ENCODE results near the gene AKAP9.
"Not testable (repeated sequence)": the region's sequence is repeated elsewhere in the genome, so short reads cannot be mapped to it uniquely, and the experiment has no call there.

Gene AKAP9

DNA sequence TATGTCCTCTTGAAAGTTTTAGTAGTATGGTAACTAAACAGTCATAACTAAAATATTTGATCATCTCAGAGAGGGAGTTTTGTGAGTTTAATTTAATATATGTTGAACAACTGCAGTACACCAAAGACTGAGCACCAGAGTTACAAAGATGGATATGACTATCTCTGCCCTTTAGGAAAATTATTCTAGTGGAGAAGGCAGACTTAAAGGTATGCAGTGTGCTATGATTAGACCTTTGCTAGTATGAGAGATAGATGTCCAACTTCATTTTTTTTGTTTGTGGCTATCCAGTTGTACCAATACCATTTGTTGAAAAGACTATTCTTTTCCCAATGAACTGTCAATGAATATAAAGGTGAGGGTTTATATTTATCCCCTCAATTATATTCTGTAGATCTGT, 33.4 kb downstream of the AKAP9 start:
- Histone ChIP-seq H3K36me3 (ENCODE audit: control insufficient read depth in 4 of 4, insufficient read depth in 4 of 4, low read length in 3 of 4) (peaks cover 2 to 18% (median 4%) of the 10 kb centered on the region in 4 experiments), H3K4me1 (ENCODE audit: control extremely low read depth in 1 of 4, control insufficient read depth in 4 of 4, insufficient read depth in 4 of 4, low read length in 3 of 4) (no peaks in the 10 kb centered on the region), H3K27ac (ENCODE audit: insufficient read depth in 1 of 2, low read depth in 1 of 2, low read length in 2 of 2, poor library complexity in 1 of 2, severe bottlenecking in 2 of 2) (no peak overlapping the region), H3K9me3 (ENCODE audit: control extremely low read depth in 1 of 5, control insufficient read depth in 4 of 5, insufficient read depth in 2 of 5, low read depth in 1 of 5, low read length in 4 of 5) (no peaks in the 10 kb centered on the region), H3K27me3 (replicated peaks in 2 of 5; ENCODE audit: control insufficient read depth in 4 of 5, insufficient read depth in 5 of 5, low read length in 4 of 5) (no peaks in the 10 kb centered on the region), H3K4me3 (ENCODE audit: control insufficient read depth in 1 of 7, extremely low read depth in 1 of 7, insufficient read depth in 4 of 7, low read depth in 2 of 7, low read length in 6 of 7) (no peak overlapping the region)
- POLR2A ChIA-PET, result no interaction called here
- CTCF ChIA-PET, result no interaction called here
- no peak for DNase-seq

DNA sequence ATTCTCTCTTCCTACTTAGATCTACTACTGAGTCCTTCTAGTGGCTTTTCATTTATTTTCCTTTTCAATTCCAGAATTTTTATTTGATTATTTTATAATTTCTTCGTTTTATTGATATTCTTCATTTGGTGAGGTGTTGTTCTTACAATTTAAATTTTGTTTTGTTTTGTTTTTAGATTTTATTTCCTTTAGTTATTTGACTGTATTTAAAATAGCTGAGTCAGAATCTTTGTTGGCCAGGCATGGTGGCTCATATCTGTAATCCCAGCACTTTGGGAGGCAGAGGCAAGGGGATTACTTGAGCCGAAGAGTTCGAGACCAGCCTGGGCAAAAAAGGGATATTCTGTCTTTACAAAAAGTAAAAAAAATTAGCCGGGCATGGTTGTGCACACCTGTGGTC, 36.1 kb downstream of the AKAP9 start:
- CTCF ChIA-PET, result interaction anchor here (0.6 to 1.0 kb wide), 2 partner anchors 147 to 169 kb away, joined by 3 read pairs; no protein-coding TSS in a partner anchor

DNA sequence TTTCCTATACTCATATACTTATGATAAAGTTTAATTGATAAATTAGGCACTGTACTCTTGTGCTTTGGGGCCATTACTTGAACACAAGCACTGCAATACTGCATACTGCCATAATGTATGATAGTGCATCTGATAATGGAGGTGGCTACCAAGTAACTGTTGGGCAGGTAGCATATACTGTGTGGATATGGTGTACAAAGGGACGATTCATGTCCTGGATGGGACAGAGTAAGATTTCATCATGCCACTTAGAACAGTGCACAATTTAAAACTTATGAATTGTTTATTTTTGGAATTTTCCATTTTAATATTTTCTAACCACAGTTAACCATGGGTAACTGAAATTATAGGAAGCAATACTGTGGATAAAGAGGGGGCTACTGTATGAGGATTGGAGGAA, 38.9 kb downstream of the AKAP9 start:
- Histone ChIP-seq H3K4me1 (ENCODE audit: control extremely low read depth in 1 of 4, control insufficient read depth in 4 of 4, insufficient read depth in 4 of 4, low read length in 3 of 4) (no peaks in the 10 kb centered on the region), H3K27me3 (replicated peaks in 2 of 5; ENCODE audit: control insufficient read depth in 4 of 5, insufficient read depth in 5 of 5, low read length in 4 of 5) (no peaks in the 10 kb centered on the region), H3K9me3 (ENCODE audit: control extremely low read depth in 1 of 5, control insufficient read depth in 4 of 5, insufficient read depth in 2 of 5, low read depth in 1 of 5, low read length in 4 of 5) (peaks cover 0 to 2% (median 0%) of the 10 kb centered on the region in 5 experiments), H3K4me3 (ENCODE audit: control insufficient read depth in 1 of 7, extremely low read depth in 1 of 7, insufficient read depth in 4 of 7, low read depth in 2 of 7, low read length in 6 of 7) (no peak overlapping the region), H3K36me3 (ENCODE audit: control insufficient read depth in 4 of 4, insufficient read depth in 4 of 4, low read length in 3 of 4) (peaks cover 7 to 25% (median 8%) of the 10 kb centered on the region in 4 experiments), H3K27ac (ENCODE audit: insufficient read depth in 1 of 2, low read depth in 1 of 2, low read length in 2 of 2, poor library complexity in 1 of 2, severe bottlenecking in 2 of 2) (no peak overlapping the region)
- DNase-seq, result no peak
- no CpG with 5 or more reads among the region's 1 CpG for WGBS (ENCODE audit: insufficient coverage)
- ChIA-PET POLR2A (no interaction called here), CTCF (no interaction called here)

More for the DNA sequence above, 36.1 kb downstream of the AKAP9 start:
- no peak for DNase-seq
- Histone ChIP-seq H3K9me3 (ENCODE audit: control extremely low read depth in 1 of 5, control insufficient read depth in 4 of 5, insufficient read depth in 2 of 5, low read depth in 1 of 5, low read length in 4 of 5) (no peaks in the 10 kb centered on the region), H3K36me3 (ENCODE audit: control insufficient read depth in 4 of 4, insufficient read depth in 4 of 4, low read length in 3 of 4) (peaks cover 8 to 27% (median 8%) of the 10 kb centered on the region in 4 experiments), H3K4me1 (ENCODE audit: control extremely low read depth in 1 of 4, control insufficient read depth in 4 of 4, insufficient read depth in 4 of 4, low read length in 3 of 4) (no peaks in the 10 kb centered on the region), H3K27me3 (replicated peaks in 2 of 5; ENCODE audit: control insufficient read depth in 4 of 5, insufficient read depth in 5 of 5, low read length in 4 of 5) (no peaks in the 10 kb centered on the region), H3K4me3 (ENCODE audit: control insufficient read depth in 1 of 7, extremely low read depth in 1 of 7, insufficient read depth in 4 of 7, low read depth in 2 of 7, low read length in 6 of 7) (no peak overlapping the region), H3K27ac (ENCODE audit: insufficient read depth in 1 of 2, low read depth in 1 of 2, low read length in 2 of 2, poor library complexity in 1 of 2, severe bottlenecking in 2 of 2) (no peak overlapping the region)
- 94% methylated on average over 3 of the region's 4 CpGs for WGBS (ENCODE audit: insufficient coverage)
- POLR2A ChIA-PET, result interaction anchor here (0.6 kb wide), 1 partner anchor 1255 kb away, joined by 6 read pairs; no protein-coding TSS in a partner anchor

DNA sequence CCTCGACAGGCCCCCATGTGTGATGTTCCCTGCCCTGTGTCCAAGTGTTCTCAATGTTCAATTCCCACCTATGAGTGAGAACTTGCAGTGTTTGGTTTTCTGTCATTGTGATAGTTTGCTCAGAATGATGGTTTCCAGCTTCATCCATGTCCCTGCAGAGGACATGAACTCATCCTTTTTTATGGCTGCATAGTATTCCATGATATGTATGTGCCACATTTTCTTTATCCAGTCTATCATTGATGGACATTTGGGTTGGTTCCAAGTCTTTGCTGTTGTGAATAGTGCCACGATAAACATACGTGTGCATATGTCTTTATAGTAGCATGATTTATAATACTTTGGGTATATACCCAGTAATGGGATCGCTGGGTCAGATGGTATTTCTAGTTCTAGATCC, 41.7 kb downstream of the AKAP9 start:
- WGBS (ENCODE audit: insufficient coverage), result 100% methylated on average over 1 of the region's 4 CpGs
- H3K4me3 ChIP-seq (ENCODE audit: control insufficient read depth in 1 of 7, extremely low read depth in 1 of 7, insufficient read depth in 4 of 7, low read depth in 2 of 7, low read length in 6 of 7); POLR2A ChIA-PET; H3K27me3 ChIP-seq (replicated peaks in 2 of 5; ENCODE audit: control insufficient read depth in 4 of 5, insufficient read depth in 5 of 5, low read length in 4 of 5); DNase-seq; H3K4me1 ChIP-seq (ENCODE audit: control extremely low read depth in 1 of 4, control insufficient read depth in 4 of 4, insufficient read depth in 4 of 4, low read length in 3 of 4); CTCF ChIA-PET; H3K27ac ChIP-seq (ENCODE audit: insufficient read depth in 1 of 2, low read depth in 1 of 2, low read length in 2 of 2, poor library complexity in 1 of 2, severe bottlenecking in 2 of 2): not testable (repeated sequence)
- Histone ChIP-seq H3K9me3 (ENCODE audit: control extremely low read depth in 1 of 5, control insufficient read depth in 4 of 5, insufficient read depth in 2 of 5, low read depth in 1 of 5, low read length in 4 of 5) (peaks cover 0 to 11% (median 5%) of the 10 kb centered on the region in 5 experiments), H3K36me3 (ENCODE audit: control insufficient read depth in 4 of 4, insufficient read depth in 4 of 4, low read length in 3 of 4) (peaks cover 9 to 25% (median 12%) of the 10 kb centered on the region in 4 experiments)

DNA sequence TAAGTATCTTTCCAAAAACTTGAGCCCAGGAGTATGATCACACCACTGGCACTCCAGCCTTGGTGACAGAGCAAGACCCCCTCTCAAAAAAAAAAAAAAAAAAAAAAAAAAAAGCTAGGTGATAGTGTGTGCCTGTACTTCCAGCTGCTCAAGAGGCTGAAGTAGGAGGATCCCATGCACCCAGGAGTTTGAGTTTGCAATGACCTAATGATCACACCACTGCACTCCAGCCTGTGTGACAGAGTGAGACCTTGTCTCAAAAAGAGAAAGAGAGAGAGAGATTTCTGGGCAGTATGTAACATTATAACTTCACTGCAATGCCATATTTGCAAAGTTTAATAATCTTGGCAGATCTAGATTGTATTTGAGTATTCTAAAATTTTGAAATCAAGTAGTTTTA, 47.6 kb downstream of the AKAP9 start:
- POLR2A ChIA-PET, result no interaction called here
- H3K27me3 ChIP-seq (replicated peaks in 2 of 5; ENCODE audit: control insufficient read depth in 4 of 5, insufficient read depth in 5 of 5, low read length in 4 of 5), result no peaks in the 10 kb centered on the region
- peaks cover 0 to 10% (median 5%) of the 10 kb centered on the region in 5 experiments for H3K9me3 ChIP-seq (ENCODE audit: control extremely low read depth in 1 of 5, control insufficient read depth in 4 of 5, insufficient read depth in 2 of 5, low read depth in 1 of 5, low read length in 4 of 5)
- no peak overlapping the region for H3K27ac ChIP-seq (ENCODE audit: insufficient read depth in 1 of 2, low read depth in 1 of 2, low read length in 2 of 2, poor library complexity in 1 of 2, severe bottlenecking in 2 of 2)
- H3K4me3 ChIP-seq (ENCODE audit: control insufficient read depth in 1 of 7, extremely low read depth in 1 of 7, insufficient read depth in 4 of 7, low read depth in 2 of 7, low read length in 6 of 7), result no peak overlapping the region
- no peak for DNase-seq
- CTCF ChIA-PET, result no interaction called here
- peaks cover 5 to 16% (median 10%) of the 10 kb centered on the region in 4 experiments for H3K36me3 ChIP-seq (ENCODE audit: control insufficient read depth in 4 of 4, insufficient read depth in 4 of 4, low read length in 3 of 4)
- no peaks in the 10 kb centered on the region for H3K4me1 ChIP-seq (ENCODE audit: control extremely low read depth in 1 of 4, control insufficient read depth in 4 of 4, insufficient read depth in 4 of 4, low read length in 3 of 4)

DNA sequence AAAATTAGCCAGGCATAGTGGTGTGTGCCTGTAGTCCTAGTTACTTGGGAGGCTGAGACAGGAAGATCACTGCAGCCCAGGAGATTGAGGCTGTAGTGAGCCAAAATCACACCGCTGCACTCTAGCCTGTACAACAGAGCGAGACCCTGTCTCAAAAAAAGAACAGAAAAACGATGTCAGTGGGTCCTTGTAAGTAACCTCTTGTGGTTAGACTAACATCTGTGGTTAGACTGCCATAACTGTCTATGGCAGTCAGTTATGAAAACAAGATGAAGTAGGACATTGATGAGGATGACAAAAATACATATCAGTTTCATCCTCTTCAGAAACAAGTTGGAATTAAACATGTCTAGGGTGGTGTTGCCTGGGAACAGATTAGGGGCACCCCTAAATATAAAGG, 53.3 kb downstream of the AKAP9 start:
- POLR2A ChIA-PET, result no interaction called here
- Histone ChIP-seq H3K27me3 (replicated peaks in 2 of 5; ENCODE audit: control insufficient read depth in 4 of 5, insufficient read depth in 5 of 5, low read length in 4 of 5) (no peaks in the 10 kb centered on the region), H3K27ac (ENCODE audit: insufficient read depth in 1 of 2, low read depth in 1 of 2, low read length in 2 of 2, poor library complexity in 1 of 2, severe bottlenecking in 2 of 2) (no peak overlapping the region), H3K36me3 (ENCODE audit: control insufficient read depth in 4 of 4, insufficient read depth in 4 of 4, low read length in 3 of 4) (peaks cover 15 to 50% (median 33%) of the 10 kb centered on the region in 4 experiments), H3K9me3 (ENCODE audit: control extremely low read depth in 1 of 5, control insufficient read depth in 4 of 5, insufficient read depth in 2 of 5, low read depth in 1 of 5, low read length in 4 of 5) (no peaks in the 10 kb centered on the region), H3K4me3 (ENCODE audit: control insufficient read depth in 1 of 7, extremely low read depth in 1 of 7, insufficient read depth in 4 of 7, low read depth in 2 of 7, low read length in 6 of 7) (no peak overlapping the region), H3K4me1 (ENCODE audit: control extremely low read depth in 1 of 4, control insufficient read depth in 4 of 4, insufficient read depth in 4 of 4, low read length in 3 of 4) (peaks cover 0 to 5% (median 0%) of the 10 kb centered on the region in 4 experiments)
- WGBS (ENCODE audit: insufficient coverage), result 100% methylated on average over 1 of the region's 3 CpGs
- DNase-seq, result no peak
- CTCF ChIA-PET, result interaction anchor here (1.4 kb wide), 1 partner anchor 9 kb away, joined by 4 read pairs; no protein-coding TSS in a partner anchor

DNA sequence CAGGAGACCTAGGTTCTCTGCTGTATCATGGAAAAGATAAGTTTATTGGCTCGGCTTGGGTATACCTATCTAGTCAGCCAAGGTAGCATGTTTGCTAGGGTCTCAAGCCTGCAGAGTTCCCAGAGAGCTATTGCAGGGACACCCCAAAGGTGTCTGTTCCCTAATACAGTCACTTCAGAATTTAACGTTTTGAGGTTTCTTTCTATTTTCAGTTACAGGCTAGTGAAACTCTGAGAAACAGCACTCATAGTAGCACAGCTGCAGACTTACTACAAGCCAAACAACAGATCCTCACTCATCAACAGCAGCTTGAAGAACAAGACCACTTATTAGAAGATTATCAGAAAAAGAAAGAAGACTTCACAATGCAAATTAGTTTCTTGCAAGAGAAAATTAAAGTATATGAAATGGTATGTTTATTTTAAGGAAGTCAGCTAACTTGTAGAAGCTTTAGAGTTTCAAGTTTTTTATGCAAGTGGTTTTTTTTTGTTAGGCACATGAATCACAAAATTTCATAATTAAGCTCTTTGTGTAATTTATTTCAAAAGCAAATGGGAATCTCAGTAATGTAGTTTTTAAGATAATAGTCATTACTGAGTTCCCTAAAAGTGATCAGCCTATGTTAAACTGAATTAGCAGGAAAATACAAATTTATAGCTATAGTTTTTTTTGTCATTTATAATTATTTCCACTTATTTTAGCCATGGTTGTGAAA, 54.9 kb downstream of the AKAP9 start:
- Histone ChIP-seq H3K36me3 (ENCODE audit: control insufficient read depth in 4 of 4, insufficient read depth in 4 of 4, low read length in 3 of 4) (peaks cover 15 to 61% (median 38%) of the 10 kb centered on the region in 4 experiments), H3K4me3 (ENCODE audit: control insufficient read depth in 1 of 7, extremely low read depth in 1 of 7, insufficient read depth in 4 of 7, low read depth in 2 of 7, low read length in 6 of 7) (no peak overlapping the region), H3K27me3 (replicated peaks in 2 of 5; ENCODE audit: control insufficient read depth in 4 of 5, insufficient read depth in 5 of 5, low read length in 4 of 5) (no peaks in the 10 kb centered on the region), H3K4me1 (ENCODE audit: control extremely low read depth in 1 of 4, control insufficient read depth in 4 of 4, insufficient read depth in 4 of 4, low read length in 3 of 4) (peaks cover 0 to 5% (median 0%) of the 10 kb centered on the region in 4 experiments), H3K9me3 (ENCODE audit: control extremely low read depth in 1 of 5, control insufficient read depth in 4 of 5, insufficient read depth in 2 of 5, low read depth in 1 of 5, low read length in 4 of 5) (no peaks in the 10 kb centered on the region), H3K27ac (ENCODE audit: insufficient read depth in 1 of 2, low read depth in 1 of 2, low read length in 2 of 2, poor library complexity in 1 of 2, severe bottlenecking in 2 of 2) (no peak overlapping the region)
- 100% methylated on average over 2 of the region's 2 CpGs for WGBS (ENCODE audit: insufficient coverage)
- DNase-seq, result no peak
- POLR2A ChIA-PET, result no interaction called here
- CTCF ChIA-PET, result no interaction called here
